ENCODE measurements around the gene INCENP.

The INCENP gene

DNA sequence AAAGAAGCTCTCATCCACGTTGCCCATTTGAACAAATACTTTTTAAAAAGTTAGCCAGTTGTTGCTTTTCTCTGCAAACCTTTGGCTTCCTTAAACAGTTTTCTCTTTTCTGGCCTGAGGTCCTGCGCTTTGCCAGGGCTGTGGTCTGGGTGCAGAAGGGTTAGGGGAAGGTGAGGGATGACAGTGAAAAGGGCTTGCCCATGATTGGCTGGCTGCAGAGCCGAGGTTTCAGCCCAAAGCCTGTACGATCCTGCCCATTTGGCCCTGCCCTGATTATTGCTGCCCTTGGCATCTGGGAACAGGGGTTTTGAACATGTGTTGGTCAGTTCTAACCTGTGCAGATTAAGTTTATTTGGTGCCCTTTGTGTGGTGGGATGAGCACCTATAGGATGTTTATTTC lies 1.5 kb downstream of the INCENP start:
- DNase-seq: no peak

DNA sequence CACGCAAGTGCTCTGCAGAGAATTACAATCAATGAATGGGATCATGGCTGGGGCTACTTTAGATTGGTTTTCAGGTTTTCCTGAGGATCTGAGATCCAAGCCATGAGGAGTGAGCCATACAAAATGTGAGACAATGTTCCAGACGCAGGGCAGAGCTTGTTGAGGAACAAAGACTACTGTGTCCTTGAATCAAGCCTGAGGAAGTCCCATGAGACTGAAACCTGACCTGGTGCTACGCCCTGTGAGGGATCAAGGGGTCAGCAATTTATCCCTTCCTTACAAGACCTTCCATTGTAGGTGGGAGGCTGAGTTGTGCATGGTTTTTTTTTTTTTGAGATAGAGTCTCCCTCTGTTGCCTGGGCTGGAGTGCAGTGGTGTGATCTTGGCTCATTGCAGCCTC lies 2.1 kb downstream of the INCENP start:
- no peak for DNase-seq

DNA sequence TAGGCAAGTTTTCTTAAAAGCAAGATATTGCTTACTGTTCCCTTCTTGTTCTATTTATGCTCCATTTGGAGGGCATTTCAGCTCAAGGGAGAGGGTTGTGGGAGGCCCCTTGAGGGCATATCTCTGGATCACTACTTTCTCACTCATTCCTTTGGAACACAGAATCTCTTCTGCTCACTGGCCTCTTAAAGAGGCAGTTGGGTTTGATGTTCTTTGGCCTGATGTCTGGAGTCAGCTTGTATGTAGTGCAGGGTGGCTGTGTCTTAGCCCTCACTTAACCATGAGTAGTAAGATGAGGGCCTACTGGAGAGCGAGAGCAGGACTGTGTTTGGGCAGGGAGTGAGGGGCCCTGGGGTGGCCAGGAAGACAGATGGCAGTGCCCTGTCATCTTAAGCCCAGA lies 3.6 kb downstream of the INCENP start:
- no peak for DNase-seq

DNA sequence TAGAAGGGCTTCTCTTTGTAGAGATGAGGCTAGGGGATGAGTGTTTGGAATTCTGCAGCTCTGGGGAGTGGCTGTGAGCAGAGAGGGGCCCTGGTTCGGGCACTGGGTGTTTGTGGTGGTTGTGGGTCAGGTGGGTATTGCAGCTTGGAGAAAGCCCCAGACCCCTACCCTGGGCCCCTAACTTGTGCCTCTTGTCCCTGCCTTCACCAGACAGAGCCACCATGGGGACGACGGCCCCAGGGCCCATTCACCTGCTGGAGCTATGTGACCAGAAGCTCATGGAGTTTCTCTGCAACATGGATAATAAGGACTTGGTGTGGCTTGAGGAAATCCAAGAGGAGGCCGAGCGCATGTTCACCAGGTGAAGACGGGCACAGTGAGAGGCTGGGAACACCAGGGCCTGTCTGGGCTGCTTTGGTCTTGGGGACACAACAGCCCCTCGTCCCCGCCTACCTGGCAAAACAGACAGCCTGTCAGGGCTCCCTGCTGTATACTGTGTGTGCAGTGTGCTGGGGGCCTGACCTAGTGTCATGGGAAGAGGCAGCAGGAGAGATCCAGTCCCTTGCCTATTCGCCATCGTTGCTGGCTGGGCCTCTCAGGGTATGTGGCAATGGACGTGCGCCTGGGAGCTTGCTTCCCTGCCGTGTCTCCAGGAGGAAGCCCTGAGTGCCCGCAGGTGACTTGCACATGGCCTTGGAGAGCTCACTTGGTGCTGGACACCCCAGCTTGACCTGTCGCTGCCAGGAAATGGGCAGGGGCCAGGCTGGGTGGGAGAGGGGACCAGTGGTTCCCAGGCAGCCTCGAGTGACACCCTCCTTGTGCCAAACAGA lies 4.3 kb downstream of the INCENP start:
- no peak for DNase-seq

DNA sequence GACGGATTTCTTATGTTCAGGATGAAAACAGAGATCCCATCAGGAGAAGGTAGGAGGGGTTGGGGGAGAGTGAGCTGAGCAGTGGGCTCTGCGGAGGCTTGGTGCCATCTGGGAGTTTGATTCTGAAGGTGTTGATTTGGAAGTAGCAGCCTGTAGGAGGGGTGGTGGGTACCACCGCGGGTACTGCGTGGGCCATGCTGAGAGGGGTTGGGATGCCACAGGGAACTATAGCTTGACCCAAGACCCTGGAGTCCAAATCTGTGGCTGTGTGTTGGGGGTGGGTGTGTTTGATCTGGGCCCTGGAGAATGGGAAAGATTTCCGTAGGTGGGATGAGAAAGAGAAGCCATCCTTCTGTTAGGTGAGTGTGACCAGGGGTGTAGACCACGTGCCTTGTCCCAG lies 5.0 kb downstream of the INCENP start:
- DNase-seq: no peak

DNA sequence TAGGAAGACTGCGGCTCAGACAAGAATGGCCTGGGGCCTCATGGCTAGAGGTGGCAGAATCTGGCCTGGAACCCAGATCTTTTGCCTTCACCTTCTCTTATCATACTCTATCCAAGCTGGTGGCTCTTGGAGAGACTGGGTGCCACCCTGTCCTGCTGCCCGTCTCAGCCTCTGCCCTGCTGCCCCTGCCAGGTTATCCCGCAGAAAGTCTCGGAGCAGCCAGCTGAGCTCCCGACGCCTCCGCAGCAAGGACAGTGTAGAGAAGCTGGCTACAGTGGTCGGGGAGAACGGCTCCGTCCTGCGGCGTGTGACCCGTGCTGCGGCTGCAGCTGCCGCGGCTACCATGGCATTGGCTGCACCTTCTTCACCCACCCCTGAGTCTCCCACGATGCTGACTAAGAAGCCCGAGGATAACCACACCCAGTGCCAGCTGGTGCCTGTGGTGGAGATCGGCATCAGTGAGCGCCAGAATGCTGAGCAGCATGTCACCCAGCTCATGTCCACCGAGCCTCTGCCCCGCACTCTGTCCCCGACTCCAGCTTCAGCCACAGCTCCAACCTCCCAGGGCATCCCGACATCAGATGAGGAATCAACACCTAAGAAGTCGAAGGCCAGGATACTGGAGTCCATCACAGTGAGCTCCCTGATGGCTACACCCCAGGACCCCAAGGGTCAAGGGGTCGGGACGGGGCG lies 5.9 kb downstream of the INCENP start:
- no peak for DNase-seq

DNA sequence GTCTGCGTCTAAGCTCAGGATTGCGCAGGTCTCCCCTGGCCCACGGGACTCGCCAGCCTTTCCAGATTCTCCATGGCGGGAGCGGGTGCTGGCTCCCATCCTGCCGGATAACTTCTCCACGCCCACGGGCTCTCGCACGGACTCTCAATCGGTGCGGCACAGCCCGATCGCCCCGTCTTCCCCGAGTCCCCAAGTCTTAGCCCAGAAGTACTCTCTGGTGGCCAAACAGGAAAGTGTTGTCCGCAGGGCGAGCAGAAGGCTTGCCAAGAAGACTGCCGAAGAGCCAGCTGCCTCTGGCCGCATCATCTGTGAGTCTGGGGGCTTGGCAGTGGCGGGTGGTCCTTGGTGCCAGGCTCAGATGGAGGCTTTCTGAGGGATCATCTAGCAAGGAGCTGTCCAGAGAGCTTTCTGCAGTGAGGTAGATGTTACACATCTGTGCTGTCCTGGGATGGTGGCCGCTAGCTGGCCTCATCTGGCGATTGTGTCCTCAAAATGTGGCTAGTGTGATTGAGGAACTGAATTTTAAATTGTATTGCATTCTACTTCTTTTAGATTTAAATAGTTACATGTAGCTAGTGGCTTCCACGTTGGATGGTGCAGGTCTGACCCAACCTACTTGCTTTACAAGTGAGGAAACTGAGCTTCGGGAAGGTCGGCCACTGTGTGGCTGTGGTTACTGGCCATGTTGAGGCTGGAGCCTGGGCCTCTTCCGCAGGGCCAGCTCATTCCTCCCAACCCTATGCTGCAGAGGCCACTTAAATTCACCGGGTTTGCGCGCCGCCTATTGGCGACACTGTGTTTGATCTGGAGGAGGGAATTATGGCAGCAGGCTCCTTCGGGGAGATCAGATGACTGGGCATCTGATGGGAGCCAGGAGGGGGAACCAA lies 6.7 kb downstream of the INCENP start:
- no peak for DNase-seq

DNA sequence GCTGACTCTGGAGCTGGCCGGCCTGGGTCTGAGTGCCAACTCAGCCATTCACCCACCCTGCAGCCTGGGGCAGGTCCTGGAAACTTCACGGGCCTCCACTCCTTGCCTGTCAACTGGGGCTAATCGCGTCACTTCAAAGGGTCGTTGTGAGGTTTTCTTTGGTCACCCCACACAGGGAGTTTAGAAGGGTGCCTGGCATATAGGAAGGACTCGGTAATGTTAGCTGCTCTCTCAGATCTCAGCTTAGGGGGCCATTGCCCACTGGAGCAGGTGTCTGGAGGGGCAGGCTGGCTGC lies 7.3 kb downstream of the INCENP start:
- no peak for DNase-seq

DNA sequence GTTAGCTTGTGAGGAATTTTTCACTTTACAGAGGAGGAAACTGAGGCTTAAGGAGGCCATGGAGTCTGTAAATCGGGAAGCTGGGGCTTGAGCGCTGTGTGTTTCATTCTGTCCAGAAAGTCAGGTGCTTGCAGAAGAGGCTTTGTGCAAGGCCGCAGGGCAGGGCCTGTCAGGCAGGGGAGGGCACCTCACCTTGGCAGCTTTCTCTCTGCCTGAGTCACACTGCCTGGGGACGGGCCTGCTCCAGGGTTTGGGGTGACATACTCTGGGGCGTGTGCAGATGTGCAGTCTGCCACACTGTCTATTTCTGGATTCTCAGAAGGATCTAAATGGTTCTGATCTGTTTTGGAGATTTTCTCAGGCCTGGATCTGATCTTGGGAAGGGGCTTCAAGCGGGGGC lies 8.4 kb downstream of the INCENP start:
- no peak for DNase-seq

DNA sequence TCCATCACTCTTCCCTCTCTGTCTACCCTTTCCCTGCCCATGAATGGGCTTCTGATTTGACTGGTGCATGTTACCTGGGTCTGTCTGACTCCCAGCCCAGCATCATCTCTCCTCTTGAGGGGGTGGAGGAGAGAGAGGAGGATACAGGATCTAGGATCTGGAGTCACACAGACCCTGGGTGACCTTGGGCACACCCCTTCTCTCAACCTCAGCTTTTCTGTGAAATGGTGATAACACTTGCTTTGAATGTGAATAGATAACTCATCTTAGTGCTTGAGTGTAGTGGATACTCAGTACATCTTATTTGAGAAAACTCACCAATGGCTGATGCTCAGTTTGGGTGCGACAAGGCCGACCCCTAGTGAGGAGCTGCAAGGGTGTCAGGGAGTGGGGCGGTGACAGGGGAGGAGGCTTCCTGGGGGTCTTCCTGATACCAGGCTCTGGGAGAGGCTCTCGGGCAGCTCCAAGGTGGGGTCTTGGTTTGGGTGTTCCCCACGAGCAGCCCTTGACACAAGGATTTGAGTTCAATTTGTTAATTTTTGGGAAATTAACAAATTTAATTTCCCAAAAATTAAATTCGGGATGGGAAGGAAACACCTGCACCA lies 9.0 kb downstream of the INCENP start:
- no peak for DNase-seq

DNA sequence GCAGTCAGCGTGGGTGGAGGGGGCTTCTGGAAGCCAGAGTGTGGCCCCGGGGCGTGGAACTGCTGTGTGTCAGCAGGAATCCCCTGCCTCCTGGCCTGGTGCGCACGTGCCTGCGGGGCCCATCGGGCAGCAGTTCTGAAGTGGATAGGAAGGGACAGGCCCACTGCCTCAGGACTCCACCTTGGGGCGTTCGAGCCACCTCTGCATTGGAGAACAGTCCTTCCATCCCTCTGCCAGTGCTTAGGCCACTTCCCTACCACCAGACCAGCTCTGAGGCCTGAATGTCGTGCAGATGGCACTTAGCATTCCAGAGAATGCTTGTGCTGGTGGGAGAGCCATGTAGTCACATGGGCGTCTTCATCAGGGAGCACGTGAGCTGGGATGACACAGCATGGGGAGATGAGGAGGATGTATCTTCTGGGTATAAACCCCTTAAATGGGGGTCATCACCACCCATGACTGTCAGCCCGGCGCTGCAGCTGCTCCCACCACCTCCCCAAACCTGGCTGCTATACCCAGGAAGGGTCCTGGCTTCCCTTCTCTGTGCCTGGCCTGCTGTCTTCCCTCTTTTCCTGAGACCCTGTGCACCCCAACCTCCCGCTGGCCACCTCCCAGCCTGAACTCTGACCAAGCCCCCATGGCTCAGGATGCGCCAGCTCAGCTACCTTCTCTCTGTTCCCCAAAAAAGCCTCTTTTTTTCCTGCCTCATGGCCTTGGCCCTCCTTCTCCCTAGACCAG lies 9.7 kb downstream of the INCENP start:
- DNase-seq: no peak

DNA sequence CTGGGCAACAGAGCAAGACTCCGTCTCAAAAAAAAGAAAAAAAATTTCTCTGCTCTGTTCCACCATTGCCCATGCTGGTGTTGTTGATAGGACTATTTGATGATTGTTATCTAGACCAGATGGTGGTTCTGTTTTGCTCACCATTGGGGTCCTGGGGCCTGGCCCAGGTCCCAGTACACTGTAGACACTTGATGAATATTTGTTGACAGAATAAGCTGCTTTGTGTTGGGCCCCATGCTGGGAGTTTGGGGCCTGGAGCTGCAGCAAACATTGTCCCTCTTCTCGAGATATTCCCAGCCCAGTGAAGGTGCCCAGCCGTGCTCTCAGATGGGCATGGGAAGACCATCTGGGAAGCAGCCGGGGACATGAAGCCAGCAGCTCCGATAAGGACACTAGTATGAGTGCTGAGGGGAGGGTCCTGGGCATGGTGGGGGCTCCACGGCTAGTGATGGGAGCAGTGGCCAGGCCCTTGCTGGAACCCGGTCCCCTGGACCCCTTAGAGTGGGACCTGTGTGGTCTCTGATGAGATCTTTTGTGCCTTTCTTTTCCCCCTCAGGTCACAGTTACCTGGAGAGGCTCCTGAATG lies 13.6 kb downstream of the INCENP start:
- no peak for DNase-seq

DNA sequence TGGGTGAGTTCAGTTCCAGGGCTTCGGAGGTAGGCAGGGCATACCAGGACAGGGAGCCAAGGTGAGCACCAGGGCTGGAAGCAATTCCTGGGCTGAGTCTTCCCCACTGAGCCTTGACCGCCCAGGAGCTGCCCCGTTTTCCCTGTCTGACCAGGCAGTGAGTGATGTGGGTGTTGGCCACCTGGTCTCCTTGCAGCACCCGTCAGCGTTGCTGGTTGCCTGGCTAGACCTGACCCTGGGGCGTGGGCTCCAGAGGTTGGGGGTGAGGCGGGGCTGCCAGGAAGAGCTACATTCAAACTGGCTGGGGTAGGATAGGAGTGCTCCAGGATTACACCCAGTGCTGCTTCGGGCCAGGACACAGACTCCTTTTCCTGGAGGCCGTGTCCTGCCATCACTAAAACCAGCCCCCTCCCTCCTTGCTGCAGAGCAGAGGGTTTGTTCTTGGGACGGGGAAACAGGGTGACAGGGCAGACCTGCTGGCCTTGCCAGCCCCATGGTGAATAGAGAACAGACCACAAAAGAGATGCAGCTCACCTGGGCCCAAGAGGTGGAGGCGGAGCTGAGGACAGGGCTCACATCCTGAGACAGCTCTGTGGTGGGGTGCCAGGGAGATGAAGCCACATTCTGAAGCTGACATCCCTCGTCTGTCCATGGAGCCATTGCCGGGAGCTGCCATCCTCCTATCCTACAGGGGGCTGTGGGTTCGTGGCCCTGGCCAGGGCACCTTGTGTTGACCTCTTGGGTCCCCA lies 14.2 kb downstream of the INCENP start:
- DNase-seq: no peak

DNA sequence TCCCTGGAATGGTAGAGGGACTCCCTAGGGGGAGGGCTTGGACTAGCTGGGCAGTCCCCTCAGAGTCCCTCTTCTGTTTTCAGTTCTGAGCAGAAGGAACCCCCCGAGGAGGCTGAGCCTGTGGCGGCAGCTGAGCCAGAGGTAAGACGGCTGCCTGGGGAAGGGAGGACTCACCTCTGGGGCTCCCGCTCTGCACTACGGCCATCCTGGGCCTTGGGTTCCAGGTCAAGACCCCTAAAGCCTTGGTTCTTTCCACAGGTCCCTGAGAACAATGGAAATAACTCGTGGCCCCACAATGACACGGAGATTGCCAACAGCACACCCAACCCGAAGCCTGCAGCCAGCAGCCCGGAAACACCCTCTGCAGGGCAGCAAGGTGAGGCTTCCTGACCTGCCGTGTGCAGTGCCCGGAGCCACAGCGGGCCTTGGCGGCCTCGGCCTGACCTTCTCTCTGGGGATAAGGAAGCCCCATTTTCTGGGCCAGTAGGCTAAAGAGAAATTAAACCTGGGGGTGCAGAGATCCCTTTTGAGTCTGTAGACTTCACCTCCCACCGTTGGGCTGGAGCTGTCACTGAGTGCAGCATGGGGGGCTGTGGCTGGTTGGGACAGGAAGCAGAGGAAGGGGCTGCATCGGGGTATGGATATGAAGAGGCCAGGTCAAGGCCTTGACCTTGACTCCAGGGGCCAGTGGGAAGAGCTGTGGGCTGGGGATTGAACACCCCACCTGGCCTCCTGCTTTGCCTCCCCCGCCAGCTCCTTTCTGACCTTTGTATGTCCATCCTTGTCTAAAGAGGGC lies 15.0 kb downstream of the INCENP start:
- DNase-seq: no peak

DNA sequence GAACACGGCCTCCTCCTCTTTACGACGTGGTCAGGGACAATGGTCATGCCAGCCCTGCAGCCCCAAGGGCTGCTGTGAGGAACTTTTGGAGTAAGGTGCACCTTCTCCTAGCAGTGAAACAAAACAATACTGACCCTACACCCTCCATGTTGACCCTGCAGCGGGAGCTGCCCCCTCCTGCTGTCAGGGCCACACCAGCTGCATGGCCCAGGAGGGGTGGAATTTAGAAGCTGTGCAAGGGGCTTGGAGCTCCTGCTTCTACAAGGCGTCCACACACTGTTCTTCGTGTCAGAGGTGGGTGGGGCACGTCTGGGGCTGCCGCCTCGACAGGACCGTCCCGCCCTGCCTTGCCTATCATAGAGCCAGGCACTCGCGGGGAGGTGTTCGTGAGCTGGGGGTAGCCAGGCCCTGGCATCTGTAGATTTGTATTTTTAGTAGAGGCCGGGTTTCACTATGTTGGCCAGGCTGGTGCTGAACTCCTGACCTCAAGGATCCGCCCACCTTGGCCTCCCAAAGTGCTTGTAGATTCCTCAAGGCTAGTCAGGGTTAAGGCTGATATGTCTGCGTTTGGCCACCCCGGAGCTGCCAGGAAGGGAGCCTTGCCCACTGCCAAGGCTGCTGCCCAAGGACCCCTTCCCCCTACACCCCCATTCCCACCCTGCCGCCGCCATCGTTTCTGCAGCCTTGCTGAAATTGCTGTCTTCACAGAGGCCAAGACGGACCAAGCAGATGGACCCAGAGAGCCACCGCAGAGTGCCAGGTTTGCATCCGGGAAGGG lies 15.9 kb downstream of the INCENP start:
- no peak for DNase-seq

DNA sequence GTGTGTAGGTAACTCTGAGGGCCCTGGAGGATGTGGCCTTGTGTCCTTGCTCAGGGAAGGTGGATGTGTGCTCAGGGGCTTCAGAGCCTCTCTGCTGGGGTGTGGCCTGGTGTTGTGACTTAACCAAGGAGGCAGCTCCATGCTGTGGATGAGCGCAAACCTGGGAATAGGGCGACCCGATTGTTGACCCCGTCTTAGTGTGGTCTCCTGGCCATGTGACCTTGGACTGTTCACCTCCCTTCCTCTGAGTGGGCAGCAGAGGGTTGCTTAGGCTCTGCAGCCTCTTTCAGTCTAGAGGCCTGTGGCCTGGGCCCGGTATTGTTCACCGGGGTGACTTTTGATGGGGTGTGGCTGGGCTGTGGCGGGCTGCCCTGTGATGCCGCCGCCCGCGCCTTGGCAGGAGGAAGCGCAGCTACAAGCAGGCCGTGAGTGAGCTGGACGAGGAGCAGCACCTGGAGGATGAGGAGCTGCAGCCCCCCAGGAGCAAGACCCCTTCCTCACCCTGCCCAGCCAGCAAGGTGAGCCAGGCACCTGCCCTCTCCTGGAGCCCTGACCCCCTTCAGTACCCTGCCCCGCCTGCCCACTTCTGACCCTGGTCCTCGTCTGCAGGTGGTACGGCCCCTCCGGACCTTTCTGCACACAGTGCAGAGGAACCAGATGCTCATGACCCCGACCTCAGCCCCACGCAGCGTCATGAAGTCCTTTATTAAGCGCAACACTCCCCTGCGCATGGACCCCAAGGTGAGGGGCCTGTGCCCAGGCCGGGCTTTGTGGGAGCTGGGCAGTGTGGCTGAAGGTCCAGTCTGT lies 16.7 kb downstream of the INCENP start:
- DNase-seq: no peak

DNA sequence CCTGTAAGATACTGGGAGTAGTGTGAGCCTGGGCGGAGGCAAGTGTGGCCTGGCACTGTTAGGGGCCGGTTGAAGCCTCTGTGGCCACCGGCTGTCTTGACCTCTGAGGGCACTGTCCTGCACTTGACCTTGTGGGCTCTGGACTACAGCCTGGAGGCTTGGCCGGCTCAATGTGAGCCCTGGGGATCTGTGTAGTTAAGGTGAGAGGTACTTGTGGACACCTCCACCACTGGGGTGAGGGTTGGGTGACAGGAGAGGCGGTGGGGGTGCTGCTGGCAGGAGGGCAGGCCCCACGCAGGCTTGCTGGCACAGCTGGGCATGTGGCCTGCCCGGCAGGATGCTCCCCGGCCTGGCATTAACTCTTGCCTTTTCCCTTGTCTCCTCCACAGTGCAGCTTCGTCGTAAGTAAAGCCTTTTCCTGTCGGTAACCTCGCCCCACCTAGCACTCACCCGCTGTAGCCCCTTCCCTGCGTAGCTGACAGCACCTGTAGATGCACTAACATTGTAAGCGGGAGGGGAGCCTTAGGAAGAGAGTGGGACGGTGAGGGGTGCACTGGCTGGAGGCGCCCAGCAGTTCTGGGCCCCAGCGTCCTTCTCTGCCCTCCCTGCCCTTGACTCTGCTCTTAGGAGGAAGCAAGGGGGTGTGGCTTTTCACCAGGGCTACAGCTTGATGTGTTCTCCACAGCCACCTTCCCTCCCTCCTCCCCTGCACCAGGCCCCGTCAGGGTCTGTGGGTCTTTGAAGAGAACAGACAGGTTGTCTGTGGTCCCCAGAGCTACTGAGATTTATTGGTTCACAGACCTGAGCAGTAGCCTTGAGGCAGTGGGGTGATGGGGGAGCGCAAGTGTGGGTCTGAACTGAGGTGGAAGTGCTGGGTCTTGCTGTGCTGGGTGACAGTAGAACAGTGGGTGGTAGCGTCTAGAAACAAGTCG lies 17.6 kb downstream of the INCENP start:
- DNase-seq: no peak

DNA sequence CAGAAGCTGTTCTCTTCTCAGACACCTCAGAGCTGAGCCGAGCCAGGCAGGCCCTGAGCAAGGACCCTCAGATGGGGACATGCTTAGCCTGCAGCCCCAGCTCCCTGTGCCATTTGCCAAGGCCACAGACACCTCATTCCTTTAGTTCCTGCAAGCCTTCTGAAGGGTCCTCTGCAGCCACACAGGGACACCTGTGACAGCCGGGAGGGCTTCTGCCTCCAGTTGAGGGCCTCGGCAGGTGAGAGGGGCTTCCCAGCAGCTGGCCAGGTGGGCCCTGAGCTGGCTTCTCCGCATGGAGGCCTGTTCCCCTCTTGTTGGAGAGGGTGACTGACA lies 18.2 kb downstream of the INCENP start:
- no peak for DNase-seq
